Raji (cell line): ENCODE data around the gene PGAM5.
A peak's percentile ranks its signal among the peaks of the same experiment; 100 is the strongest.

Experiments
- POLR2A ChIP-seq: IDR thresholded peaks from 2 replicates; pipeline ENCODE4 v1.6.1; 2011; ENCODE audit warnings: low read depth, low read length, control low read depth; ENCODE audit not compliant: insufficient read depth

The PGAM5 gene

GRCh38 chr12:132754160-132754932 is 43.7 kb downstream of the PGAM5 start:
- no peak for TF ChIP-seq POLR2A

- TF ChIP-seq POLR2A = no peak
Measured at GRCh38 chr12:132759359-132759758, 48.7 kb downstream of the PGAM5 start.

- TF ChIP-seq POLR2A = peak; percentile 34; the same call in 1 of the 2 replicates
Measured at GRCh38 chr12:132761032-132761920, 50.6 kb downstream of the PGAM5 start, which contains the start of gene ANKLE2. Gene ANKLE2 (minus strand): TSS chr12:132761832. CDS start chr12:132761798, 34 bp downstream.

GRCh38 chr12:132761921-132762583 is 51.4 kb downstream of the PGAM5 start:
- peak; percentile 88 for TF ChIP-seq POLR2A

- no peak for TF ChIP-seq POLR2A
Measured at GRCh38 chr12:132764231-132764630, 53.6 kb downstream of the PGAM5 start.

- no peak for TF ChIP-seq POLR2A
Measured at GRCh38 chr12:132765361-132765760, 54.7 kb downstream of the PGAM5 start.

- no peak for TF ChIP-seq POLR2A
Measured at GRCh38 chr12:132766380-132767085, 55.9 kb downstream of the PGAM5 start.

GRCh38 chr12:132771126-132771838 is 60.6 kb downstream of the PGAM5 start:
- peak; percentile 59; the same call in 1 of the 2 replicates for TF ChIP-seq POLR2A
